Right forelimb (tissue), 1 donor: ENCODE measurements around the gene PTPN3.
"Not testable (repeated sequence)": the region's sequence is repeated elsewhere in the genome, so short reads cannot be mapped to it uniquely, and the experiment has no call there.

Experiments used
- DNase-seq: peaks from one replicate; pipeline ENCODE4 v3.0.0-alpha.2; 2018

PTPN3 gene

DNA sequence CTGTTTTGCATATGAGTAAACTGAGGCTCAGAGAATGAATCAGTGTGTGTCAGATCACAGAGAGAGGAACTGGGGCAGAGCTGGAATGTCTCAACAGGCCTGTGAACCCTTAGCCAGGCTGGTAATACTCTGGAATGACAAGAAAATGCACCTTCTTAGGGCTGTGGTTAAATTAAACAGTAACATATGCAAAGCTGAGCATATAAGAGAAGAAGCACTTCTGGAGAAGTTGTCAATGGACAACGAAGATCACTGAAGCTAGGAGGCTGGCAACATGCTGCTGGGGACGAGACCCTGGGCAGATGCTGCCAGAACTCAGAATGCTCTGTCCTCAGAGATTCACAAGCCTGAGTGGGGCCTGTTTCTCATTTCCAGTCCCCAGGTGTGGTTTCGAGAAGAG lies 112.6 kb downstream of the PTPN3 start:
- no peak for DNase-seq

DNA sequence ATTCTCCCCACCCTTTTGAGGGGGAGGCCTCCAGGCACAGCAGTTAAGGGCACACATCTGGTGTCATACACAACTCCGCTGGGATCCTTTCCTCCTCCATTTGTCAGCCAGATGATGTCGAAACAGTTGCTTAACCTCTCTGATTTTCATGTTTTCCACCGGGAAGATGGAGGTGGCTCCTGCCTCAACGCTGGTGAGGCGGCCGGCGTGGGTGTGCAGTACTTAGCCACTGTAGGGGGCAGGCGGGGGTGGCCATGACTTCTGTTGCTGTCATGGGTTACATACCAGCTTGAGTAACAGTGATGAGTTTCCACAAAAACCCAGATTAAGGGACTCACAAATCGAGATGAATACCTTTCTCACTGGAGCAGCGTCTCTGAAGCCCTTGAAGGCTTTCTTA lies 114.2 kb downstream of the PTPN3 start:
- no peak for DNase-seq

DNA sequence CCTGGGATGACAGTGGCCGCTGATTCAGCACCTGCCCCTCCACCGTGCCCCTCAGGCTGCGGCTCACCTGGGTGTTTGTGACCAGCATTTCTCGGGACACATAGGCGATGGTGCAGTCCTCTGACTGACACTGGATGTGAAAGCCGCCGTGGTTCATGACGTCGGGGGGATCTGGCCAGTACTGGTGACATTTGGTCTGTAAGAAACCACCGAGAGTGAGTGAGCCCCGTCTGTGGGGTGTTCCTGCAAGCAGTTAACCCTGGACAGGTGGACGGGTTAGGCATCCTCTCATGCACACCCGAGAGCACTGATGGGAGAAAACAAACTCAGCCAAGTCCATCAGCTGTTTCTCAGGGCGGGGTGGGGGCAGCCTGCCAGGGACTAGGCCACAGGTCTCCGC lies 114.8 kb downstream of the PTPN3 start:
- DNase-seq, result no peak

DNA sequence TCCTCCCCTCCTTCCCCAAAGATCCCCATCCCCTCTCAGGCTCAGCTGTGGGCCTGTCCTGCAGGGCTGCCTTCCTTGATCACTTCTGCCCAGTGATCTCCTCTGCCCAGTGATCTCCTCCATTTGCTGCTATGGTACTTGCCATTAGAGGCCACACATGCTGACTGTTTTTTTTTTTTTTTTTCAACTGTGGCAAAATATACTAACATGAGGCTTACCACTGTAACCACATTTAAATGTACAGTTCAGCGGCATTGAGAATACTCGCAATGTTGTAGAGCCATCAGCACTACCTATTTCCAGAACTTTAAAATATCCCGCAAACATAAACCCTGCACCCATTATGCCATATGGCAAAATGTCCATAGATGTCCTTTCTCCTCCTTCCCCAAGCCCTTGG lies 115.5 kb downstream of the PTPN3 start:
- no peak for DNase-seq

DNA sequence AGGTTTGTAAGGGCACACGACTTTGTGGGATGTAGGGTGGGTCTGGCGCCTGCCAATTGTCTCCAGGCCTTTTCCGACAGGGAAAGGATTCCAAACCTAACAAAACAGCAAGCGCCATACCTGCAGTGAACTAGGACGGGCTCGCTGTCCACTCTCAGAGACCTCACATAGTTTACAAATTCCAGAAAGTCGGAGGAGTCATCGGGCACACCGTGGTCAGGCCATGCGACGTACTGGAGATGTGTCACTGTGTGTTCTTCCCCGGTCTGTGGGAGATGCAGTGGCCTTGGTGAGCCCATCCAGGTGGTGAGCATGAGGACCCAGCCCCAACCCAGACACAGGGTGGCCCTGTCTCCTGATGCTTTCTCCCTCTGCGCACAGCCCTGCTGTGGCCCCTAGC lies 115.9 kb downstream of the PTPN3 start:
- DNase-seq, result no peak

DNA sequence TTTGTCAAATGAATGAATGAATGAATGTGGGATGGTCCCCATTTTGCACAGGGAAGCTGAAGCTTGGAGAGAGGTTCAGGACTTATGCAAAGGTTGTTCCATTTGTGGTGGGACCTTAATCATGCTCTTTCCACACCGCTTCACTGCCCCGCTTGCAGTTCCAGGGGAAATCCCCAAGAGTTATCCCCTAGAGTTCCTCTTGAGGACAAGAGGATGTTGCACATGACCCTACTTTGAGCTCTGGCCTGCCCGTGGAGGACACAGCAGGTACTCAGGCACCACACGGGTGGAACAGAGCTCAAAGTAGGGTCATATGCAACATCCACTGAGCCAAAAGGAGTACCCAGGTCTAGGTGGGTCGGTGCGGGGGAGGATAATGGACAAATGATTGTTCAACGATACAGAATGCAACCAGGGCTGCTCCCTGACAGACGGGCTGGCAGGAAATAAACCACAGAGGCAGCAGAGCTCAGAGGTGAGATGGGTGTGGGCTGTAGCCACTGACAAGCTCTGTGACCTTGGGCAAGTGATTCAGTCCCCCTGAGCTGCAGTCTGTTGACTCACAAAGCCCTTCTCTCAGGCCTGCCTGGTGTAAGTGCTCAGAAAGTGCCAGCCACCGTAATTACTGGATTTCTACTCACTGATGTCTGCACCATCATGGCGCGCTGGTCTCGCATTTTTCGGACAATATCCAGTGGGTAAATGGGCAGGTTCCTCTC lies 116.9 kb downstream of the PTPN3 start:
- no peak for DNase-seq

DNA sequence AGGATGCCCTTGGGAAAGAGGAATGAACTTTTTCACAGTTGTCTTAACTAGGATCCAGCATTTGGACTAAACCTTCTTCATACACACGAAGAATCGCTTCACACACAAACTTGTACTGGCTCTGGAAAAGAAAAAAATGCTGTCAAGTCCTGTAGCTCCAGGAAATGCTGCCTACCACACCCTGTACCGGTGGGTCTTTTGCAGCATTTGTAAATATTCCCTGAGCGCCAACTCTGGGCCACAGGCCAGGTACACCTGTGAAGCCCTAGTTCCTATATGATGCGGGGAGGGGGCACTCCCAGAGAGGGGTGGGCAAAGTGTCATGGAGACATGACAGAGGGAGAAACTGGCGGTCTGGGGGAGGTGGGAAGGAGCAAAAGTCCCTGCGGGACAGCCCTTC lies 118.6 kb downstream of the PTPN3 start:
- DNase-seq, result no peak

DNA sequence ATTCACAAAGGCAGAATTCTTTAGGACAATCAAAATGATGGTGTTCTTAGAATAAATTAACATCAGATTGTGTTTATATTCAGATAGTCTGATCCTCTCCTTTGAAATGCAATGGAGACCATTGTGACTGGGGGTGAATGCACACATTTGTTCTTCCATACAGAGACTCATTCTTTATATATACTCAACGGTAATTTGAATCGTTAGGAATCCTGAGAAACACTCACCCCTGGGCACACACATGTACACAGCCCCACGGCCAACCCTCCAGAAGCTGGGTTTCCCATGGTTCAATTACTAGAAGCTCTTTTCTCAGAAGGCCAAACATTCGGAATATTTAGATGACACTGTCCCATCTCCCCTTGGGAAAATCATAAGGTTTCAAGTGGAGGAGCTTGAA lies 119.8 kb downstream of the PTPN3 start:
- no peak for DNase-seq

DNA sequence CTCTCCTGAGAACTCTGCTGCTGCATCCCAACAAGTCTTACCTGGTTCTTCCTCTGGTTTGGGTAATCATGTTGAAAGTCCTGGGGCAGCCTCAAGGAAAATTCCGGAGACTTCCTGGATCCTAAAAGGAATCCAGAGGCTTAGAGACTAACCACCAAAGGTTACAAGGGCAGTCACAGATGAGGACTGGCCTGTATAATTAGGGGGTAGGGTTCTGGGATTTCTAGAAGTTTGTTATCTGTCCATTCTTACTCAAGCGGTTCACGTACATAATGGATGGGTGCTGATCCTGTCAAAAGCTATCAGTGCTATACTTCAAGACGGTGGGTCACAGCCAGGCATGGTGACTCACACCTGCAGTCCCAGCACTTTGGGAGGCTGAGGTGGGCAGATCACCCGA lies 125.9 kb downstream of the PTPN3 start:
- no peak for DNase-seq

DNA sequence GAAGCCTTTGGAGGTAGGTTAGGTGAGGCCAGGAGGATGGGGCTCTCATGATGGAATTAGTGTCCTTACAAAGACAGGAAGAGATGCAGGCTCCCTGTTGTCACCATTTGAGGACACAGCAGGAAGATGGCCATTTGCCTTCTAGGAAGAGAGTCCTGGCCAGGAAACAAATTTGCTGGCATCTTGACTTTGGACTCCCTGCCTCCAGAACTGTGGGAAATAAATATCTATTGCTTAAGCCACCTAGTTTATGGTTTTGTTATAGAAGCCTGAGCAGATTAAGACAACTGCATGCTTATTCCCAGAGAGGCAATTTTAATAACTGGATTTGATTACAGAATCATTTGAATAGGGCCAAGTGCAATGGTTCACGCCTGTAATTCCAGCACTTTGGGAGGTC lies 126.7 kb downstream of the PTPN3 start:
- no peak for DNase-seq

DNA sequence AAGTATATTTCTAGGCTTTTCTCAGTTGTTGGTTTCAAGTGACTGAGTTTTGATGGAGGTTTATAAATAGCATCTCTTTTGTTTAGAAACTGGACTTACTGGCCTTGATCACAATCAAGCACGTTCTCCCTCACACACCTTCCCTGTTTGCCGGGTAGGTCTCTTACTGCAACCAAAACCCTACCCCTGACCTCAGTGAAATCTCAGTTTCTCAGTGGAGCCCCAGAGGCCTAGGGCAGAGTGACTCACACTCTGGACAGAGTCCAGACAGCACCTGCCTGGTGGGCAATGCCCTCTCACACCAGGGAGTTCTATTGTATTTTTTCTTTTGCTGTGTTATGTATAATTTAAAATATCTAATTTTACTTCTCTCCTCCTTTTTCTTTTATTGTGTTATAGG lies 128.8 kb downstream of the PTPN3 start:
- DNase-seq, result no peak

DNA sequence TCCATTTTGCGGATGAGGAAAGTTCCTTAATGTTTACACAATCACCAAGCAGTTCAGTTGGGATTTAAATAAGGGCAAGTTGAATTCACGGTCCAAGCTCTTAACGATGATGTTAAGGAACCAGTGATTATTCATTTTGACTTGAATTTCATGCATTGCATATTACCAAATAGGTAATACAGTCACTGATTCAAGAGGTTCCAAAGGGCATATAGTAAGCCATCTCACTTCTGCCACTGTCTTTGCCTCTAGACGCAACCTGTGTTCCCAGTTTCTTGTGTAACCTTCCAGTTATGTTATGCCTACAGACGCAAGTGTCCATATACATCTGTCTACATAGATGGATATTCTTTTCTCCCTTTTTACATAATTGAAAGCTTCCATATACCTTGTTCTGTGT lies 137.3 kb downstream of the PTPN3 start:
- no peak for DNase-seq

DNA sequence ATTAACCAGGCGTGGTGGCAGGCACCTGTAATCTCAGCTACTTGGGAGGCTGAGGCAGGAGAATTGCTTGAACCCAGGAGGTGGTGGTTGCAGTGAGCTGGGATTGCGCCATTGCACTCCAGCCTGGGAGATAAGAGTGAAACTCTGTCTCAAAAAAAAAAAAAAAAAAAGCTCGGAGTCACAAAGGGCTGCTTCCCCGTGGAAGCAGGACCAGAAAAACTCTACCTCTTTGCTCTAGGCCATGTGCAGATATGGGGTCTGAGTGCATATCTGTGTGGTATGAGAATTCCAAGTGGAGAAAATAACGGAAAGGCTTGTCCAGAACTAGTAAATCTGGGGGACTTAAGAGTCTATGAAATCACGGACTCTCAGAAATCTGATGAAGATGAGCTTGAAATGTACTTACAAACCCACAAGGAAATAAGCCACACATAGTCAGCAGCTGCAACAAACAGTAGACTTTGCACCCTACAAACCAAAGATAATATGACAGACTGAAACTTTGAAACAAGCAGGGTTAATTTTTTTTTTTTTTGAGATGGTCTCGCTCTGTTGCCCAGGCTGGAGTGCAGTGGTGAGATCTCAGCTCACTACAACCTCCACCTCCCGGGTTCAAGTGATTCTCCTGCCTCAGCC lies 139.0 kb downstream of the PTPN3 start:
- not testable (repeated sequence) for DNase-seq

DNA sequence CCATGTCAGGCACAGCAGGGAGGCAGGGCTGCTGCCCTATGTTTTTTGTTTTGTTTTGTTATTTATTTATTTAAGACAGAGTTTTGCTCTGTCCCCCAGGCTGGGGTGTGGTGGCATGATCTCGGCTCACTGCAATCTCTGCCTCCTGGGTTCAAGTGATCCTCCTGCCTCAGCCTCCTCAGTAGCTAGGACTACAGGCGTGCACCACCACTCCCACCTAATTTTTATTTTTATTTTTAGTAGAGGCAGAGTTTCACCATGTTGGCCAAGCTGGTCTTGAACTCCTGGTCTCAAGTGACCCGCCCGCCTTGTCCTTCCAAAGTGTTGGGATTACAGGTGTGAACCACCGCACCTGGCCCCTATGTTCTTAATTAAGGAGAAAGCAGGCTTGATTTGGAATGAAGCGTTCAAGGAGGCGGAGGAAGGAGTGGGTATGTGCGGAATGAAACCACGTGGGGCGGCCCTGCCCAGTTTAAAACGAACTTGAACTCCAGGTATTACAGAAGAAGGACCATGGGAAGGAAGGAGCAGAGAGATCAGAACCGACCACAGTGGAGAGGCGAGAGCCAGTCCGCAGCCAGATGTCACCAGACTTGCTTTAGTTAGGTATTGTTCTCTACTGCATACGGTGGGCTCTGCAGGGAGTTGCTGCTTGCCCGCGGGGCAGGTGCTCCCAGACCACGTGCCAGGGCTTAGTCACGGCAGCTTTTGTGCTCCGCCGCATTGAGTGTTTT lies 142.4 kb downstream of the PTPN3 start:
- no peak for DNase-seq

DNA sequence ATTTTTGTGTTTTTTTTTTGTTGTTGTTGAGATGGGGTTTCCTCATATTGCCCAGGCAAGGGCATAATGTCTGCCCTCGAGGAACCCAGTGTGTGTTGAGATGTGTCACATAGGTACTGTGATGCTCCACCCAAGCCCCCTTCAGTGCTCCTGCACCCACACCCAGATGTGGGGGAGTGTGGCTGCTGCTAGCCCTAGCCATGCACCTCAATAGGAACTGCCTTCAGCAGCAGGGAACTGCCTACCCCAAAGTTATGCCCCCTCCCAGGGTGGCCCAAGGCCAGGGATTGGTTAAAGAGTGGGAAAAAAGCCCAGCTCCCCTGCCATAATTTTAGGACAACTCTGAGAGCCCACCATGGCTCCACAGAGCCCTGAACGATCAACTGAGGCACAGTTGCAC lies 143.9 kb downstream of the PTPN3 start:
- DNase-seq, result no peak

DNA sequence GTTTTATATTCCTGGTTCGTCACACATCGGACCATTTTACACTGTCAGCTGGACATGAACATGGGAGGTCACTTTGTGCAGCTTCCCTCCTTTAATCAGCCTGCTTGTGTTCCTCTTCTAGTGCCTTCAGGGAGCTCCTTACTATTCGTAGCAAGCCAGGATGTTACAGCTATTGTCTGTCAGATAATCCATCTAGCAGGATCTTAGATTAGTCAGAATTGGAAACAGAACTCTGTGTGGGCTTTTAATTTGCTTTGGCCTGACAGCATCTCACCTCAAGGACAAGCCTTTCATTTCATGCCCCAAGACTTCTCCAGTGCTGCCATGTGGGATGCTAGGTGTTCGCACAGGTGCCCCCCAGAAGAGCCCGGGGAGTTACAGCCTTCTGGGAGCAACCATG lies 147.1 kb downstream of the PTPN3 start:
- DNase-seq, result no peak

DNA sequence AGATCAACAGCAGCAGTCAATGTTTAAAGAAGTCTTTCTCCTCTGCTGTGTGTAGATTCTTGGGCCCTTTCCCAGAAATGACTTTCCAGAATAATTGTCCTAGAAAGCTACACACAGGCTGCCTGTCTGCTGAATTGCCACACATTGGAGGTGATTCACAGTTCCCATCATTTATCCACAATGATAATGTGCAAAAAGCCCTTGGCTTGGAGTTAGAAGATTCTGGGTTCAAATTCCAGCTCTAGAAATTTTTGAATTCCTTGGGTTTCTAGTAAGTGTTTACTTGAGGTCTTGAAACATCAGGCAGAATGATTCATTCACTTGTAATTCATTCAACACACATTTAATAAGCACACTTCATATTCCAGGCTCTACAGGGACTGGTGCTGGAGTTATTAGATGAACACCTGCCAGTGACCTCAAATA lies 148.7 kb downstream of the PTPN3 start:
- no peak for DNase-seq

DNA sequence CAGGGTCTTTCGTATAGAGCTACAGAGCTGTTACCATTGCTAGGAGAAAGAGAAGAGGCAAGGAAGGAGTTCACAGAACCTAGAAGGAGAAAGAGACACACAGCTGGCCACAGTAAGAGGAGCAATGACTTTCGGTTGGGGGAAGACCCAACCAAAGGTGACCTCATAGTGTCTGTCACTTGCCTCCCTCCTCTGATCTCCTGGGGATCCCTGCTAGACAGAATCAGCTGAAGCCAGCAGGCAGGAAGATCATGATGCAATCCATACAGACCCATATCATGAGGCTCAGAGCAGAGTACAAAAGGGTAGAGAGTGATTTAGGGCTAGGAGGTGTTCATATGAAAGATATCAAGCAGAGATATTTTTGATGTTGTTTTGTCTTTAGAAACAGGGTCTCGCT lies 151.2 kb downstream of the PTPN3 start:
- DNase-seq, result no peak

DNA sequence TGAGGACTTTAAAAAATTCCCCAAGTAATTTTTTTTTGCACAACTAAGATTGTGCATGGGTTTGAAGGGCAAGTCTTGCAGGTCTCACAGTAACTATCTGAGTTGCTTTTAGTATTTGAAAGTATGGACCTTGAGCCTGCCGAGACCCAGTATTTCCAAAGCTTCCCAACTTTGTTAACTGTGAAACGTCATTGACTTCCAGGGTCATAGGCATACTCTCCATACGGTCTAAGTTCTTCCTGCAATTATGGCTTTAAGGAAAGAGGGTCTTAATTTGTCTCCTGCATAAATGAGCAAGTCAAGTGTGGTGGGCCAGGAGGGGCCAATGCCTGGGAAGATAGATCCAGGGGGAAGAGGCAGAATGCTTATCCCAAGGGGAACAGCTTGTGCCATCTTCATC lies 153.2 kb downstream of the PTPN3 start:
- DNase-seq, result no peak

DNA sequence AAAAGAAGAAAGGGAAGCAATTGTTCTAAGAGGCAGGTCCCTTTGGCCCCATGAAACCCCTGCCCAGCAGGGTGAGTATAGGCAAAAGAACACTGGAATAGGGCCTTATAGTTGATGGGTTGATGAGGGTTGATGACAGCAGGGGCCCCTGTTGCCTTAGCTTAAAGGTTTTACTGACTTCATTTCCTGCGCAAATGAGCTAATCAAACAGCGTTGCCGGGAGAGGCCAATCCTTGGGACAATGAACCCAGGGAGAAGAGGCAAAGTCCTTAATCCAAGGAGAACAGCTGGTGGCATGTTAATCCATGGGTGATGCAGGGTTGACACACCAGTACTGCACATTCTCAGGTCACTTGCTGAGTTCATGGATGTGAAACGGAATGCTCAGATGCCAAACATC lies 155.2 kb downstream of the PTPN3 start:
- no peak for DNase-seq

DNA sequence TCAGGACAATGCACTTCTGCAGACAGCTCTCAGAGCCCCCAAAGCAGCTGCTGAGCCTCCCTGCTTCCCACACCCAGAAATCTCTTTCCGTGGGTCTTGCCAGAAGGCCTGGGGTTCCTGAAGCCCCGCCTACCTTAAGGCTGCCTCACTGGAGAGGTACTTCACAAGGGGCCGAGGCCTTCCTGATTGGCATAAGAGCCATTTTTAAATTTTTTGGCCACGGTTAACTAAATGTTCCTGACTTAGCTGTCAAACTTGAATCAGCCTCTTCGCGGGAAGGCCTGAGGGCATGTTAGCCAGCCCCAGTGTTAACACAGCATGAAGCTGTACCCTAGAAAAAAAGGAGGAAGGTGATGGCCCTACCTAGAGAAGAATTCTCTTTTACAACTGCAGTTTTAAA lies 156.5 kb downstream of the PTPN3 start:
- DNase-seq, result no peak

DNA sequence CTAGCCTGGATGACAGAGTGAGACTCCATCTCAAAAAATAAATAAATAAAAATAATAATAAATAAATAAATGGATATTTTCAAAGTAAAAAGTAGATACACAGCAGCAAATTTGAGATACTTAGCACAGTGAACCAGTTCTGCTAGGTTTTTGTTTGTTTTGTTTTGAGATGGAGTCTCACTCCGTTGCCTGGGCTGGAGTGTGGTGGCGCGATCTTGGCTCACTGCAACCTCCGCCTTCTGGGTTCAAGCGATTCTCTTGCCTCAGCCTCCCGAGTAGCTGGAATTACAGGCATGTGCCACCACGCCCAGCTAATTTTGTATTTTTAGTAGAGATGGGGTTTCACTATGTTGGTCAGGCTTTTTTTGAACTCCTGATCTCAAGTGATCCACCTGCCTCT lies 157.1 kb downstream of the PTPN3 start:
- DNase-seq, result not testable (repeated sequence)

DNA sequence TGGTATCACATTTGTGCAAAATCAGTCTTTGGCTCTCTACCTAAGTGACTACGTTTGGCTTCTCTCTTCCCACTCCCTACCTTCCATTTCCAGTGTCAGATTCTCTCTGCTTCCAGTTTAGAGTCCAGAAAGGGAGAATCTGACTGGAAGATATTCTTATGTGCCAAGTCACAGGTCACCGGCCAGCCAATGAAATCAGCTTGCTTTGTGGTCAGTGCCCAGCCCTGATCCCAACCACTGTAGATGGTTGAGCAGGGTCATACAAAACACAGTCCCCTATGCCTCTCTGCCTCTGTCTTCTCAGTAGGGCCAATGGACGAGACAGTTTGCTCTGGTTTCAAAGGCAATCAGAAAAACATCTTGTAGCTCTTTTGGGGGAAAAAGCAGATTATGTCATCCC lies 161.7 kb downstream of the PTPN3 start:
- DNase-seq, result no peak

DNA sequence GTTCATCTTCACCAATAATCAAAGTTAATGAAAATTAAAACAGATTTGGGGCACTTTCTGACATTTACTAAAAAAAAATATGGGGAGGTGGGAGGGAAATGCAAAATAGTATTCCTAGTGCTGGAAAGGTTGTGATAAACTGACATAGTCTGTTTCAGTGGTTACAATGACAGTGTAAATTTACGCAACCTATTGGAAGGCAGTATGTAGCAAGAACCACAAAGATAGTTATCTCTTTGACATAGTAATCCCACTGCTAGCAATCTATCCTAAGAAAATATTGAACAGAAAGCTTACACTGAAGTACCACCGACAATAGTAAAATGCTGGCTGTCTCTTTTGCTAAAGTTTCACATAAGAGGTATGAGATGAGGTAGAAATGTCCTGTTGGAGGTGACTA lies 162.2 kb downstream of the PTPN3 start:
- no peak for DNase-seq
